ENCODE results near the gene AFMID. TPM values are rescaled to one million over a fixed set of nuclear protein-coding genes. Genes with fewer than 3 reads are reported as not detected.

Gene AFMID
- total RNA-seq, 6 donors from 2014 or later, result 30.5 to 265 (median 44.2) TPM

GRCh38 chr17:78174346-78174869, 12.8 kb upstream of the AFMID start:
- ATAC-seq (ENCODE audit: low FRiP score in 2 of 2), result peak; percentile 82 to 92
- TF ChIP-seq, protein P1, sequence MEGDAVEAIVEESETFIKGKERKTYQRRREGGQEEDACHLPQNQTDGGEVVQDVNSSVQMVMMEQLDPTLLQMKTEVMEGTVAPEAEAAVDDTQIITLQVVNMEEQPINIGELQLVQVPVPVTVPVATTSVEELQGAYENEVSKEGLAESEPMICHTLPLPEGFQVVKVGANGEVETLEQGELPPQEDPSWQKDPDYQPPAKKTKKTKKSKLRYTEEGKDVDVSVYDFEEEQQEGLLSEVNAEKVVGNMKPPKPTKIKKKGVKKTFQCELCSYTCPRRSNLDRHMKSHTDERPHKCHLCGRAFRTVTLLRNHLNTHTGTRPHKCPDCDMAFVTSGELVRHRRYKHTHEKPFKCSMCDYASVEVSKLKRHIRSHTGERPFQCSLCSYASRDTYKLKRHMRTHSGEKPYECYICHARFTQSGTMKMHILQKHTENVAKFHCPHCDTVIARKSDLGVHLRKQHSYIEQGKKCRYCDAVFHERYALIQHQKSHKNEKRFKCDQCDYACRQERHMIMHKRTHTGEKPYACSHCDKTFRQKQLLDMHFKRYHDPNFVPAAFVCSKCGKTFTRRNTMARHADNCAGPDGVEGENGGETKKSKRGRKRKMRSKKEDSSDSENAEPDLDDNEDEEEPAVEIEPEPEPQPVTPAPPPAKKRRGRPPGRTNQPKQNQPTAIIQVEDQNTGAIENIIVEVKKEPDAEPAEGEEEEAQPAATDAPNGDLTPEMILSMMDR (IDR thresholded peaks at IDR 0.05), result peak; percentile 70 to 97 (median 92)
- peak in 3 of 4 donors; percentile 80 to 91 (median 83) for TF ChIP-seq EP300 (IDR thresholded peaks at IDR 0.05)
- TF ChIP-seq POLR2AphosphoS5 (IDR thresholded peaks at IDR 0.05), result peak; percentile 89 to 93
- TF ChIP-seq POLR2A (IDR thresholded peaks at IDR 0.05), result peak in 2 of 4 donors; percentile 56 to 81
- Histone ChIP-seq H3K4me3 (peak overlapping the region in 2 of 4 donors; percentile 1 to 9), H3K27me3 (no peaks in the 10 kb centered on the region), H3K36me3 (peaks cover 0 to 31% (median 14%) of the 10 kb centered on the region in 4 donors), H3K27ac (peak overlapping the region; percentile 83 to 95 (median 92)), H3K4me1 (peaks cover 74 to 87% (median 83%) of the 10 kb centered on the region in 4 donors), H3K9me3 (no peaks in the 10 kb centered on the region)
- 7 to 10% methylated on average over 6 to 11 of the region's 15 CpGs for WGBS, 2 donors
- peak; percentile 93 to 98 for DNase-seq

DNA sequence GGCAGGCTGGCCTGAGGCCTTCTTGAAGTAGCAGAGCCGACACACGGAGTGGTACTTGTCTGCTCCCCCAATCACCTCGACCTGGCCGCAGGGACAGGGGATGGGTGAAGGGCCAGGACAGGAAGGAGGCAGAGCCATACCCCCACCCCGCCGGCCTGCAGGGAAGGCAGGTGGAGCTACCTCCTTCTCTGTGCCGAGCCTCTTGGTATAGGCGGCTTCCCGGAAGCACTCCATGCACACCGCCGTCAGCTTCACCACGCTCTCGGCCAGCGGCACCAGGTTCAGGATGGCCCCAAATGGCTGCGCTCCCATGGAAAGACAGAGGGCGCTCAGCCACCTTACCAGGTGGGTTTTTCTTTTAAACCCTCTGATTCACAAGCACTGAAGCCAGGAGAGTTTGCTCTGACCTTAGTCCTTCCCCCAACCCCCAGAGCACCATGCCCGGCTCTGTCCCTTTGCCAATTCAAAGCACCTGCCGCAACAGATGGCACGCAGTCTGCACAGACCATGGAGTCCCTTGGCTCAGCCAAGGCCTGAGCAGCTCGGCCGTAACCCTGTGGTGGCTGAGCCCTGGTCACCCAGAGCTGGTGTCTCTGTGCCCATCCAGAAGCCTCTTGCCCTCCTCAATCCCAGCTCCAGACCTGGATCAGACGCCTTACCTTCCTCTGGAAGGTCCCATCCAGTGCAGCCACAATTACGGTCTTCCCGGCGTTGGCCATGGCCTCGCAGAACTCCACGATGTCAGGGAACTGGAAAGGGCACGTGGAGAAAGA, 12.1 kb upstream of the AFMID start:
- Histone ChIP-seq H3K4me1 (peaks cover 75 to 87% (median 83%) of the 10 kb centered on the region in 4 donors), H3K4me3 (peak overlapping the region in 3 of 4 donors; percentile 1 to 9 (median 3)), H3K36me3 (peaks cover 0 to 31% (median 14%) of the 10 kb centered on the region in 4 donors), H3K27ac (peak overlapping the region; percentile 83 to 95 (median 92)), H3K27me3 (no peaks in the 10 kb centered on the region), H3K9me3 (no peaks in the 10 kb centered on the region)
- ATAC-seq (ENCODE audit: low FRiP score in 2 of 2) (peak; percentile 2 to 70), DNase-seq (peak in 1 of 2 donors; percentile 80)
- no peak for TF ChIP-seq POLR2AphosphoS5 (IDR thresholded peaks at IDR 0.05)
- peak in 2 of 4 donors; percentile 1 to 51 for TF ChIP-seq POLR2A (IDR thresholded peaks at IDR 0.05)
- TF ChIP-seq, protein P1 (IDR thresholded peaks at IDR 0.05), result peak in 1 of 6 experiments; percentile 6
- WGBS, 2 donors, result 47 to 86% methylated on average over 20 to 28 of the region's 28 CpGs

GRCh38 chr17:78175643-78175981, 11.6 kb upstream of the AFMID start:
- Histone ChIP-seq H3K36me3 (peaks cover 0 to 28% (median 14%) of the 10 kb centered on the region in 4 donors), H3K4me3 (peak overlapping the region in 2 of 4 donors; percentile 1 to 9), H3K4me1 (peaks cover 74 to 87% (median 83%) of the 10 kb centered on the region in 4 donors), H3K9me3 (no peaks in the 10 kb centered on the region), H3K27me3 (no peaks in the 10 kb centered on the region), H3K27ac (peak overlapping the region; percentile 83 to 95 (median 92))
- DNase-seq (no peak), ATAC-seq (ENCODE audit: low FRiP score in 2 of 2) (no peak)
- TF ChIP-seq, protein P1 (IDR thresholded peaks at IDR 0.05), result no peak
- TF ChIP-seq EP300 (IDR thresholded peaks at IDR 0.05) (no peak), POLR2A (IDR thresholded peaks at IDR 0.05) (no peak), POLR2AphosphoS5 (IDR thresholded peaks at IDR 0.05) (no peak)
- WGBS, 2 donors, result 81 to 90% methylated on average over 14 of the region's 14 CpGs

DNA sequence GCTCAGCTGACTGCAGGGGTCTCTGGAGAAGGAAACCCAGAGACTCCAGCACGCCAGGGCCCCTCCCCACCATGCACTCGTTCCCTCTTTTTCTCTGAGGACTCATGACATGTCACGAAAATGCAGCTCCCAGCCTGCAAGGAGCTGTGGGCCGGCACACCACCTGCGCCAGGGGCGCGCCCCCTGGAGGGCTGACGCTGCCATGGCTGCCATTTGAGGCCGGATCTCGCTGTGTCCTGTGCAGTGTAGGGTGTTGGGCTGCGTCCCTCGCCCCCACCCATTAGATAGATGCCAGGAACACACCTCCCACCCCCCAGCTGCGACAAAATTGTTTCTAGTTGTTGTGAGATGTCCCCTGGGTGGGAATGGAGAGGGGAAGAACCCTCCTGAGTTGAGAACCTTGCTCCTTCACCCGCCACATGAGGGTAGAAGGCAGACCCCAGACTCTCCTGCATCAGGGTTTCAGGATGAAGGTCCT, 10.6 kb upstream of the AFMID start:
- WGBS, 2 donors, result 15 to 40% methylated on average over 3 to 13 of the region's 14 CpGs
- Histone ChIP-seq H3K9me3 (no peaks in the 10 kb centered on the region), H3K36me3 (peaks cover 0 to 18% (median 9%) of the 10 kb centered on the region in 4 donors), H3K4me1 (peaks cover 67 to 81% (median 77%) of the 10 kb centered on the region in 4 donors), H3K27me3 (no peaks in the 10 kb centered on the region), H3K27ac (peak overlapping the region in 3 of 4 donors; percentile 91 to 95 (median 94)), H3K4me3 (no peak overlapping the region)
- TF ChIP-seq EP300 (IDR thresholded peaks at IDR 0.05) (no peak), POLR2A (IDR thresholded peaks at IDR 0.05) (no peak), POLR2AphosphoS5 (IDR thresholded peaks at IDR 0.05) (no peak)
- TF ChIP-seq, protein P1 (IDR thresholded peaks at IDR 0.05), result peak; percentile 90 to 95 (median 92)
- peak; percentile 51 to 66 for ATAC-seq (ENCODE audit: low FRiP score in 2 of 2)
- DNase-seq, result peak; percentile 90 to 96

Data from upper lobe of left lung (tissue), 6 donors.